Limb (tissue), 2 donors: Measurements from ENCODE around the gene RBM15B.

Source experiments
- DNase-seq, 2 donors: peaks; one replicate each; pipeline ENCODE4 v3.0.0-alpha.2; 2016; ENCODE audit errors: extremely low spot score in 2 of 2

RBM15B gene

DNA sequence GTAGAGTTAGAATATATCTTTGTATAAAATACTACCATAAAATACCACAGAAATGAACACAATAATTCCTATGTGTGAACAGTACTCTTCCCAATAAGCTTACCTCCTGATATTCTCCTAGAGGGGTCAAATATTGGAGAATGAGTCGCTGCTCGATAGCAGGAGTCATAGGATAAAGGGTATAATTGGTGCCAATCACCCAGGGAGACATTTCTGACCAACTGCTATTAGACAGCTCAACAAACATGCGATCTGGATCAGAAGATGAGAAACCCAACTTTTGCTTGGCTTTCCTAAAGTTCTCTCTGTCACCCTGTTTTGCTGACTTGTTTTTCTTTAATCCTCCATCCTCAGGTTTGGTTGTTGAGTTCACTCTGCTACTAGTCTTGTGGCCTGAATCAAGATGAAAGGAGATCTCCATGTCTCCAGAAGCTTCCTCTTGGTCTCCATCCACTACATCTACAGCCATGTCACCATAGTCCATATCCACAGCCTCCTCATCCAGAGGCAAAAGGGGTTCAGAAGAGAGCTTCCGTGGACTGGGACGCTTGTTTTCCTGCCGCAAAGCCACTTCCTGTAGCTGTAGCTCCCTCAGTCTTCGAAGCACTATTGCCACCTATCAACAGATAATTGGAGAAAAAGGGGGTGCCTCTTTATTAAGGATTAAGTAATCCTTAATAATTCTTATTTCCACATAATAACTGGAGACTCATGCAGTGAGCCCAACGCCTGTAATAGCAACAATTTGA, 50.4 kb downstream of the RBM15B start:
- no peak for DNase-seq

GRCh38 chr3:51445544-51446280, 54.6 kb downstream of the RBM15B start:
- DNase-seq = no peak
